ENCODE measurements around the gene SLC35E2B. TPM values are rescaled to one million over a fixed set of nuclear protein-coding genes. Genes with fewer than 3 reads are reported as not detected.

Gene SLC35E2B
- total RNA-seq, 1 experiment from 2014 or later = 41.7 TPM

DNA sequence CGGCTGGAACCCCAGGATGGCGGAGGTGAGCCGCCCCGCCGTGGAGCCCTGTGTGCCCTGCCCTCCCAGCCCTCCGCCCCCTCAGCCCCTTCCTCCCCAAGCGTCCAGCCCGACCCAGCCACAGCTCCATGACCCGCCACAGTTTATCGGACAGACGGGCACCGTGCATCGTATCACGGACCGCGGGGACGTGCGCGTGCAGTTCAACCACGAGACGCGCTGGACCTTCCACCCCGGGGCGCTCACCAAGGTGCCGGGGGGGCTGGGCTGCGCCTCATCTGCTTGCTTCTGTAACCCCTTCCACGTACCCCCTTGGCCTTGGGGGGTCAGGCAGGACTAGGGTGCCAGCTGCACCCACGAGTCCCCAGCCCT is 67.2 kb downstream of the SLC35E2B start:
- Mint-ChIP-seq H3K4me3 (no peak overlapping the region), H3K27me3 (ENCODE audit: low read depth) (peaks cover 2% of the 10 kb centered on the region), H3K27ac (no peak overlapping the region), H3K9me3 (no peaks in the 10 kb centered on the region), H3K36me3 (ENCODE audit: insufficient read depth in 1 of 3, low read depth in 3 of 3) (peaks cover 0 to 2% (median 0%) of the 10 kb centered on the region in 3 experiments; a peak in 1 of 7 replicates), H3K4me1 (peaks cover 2% of the 10 kb centered on the region in 2 experiments; a peak in 2 of 4 replicates)
- H2BK12ac ChIP-seq (ENCODE audit: insufficient read length, low read depth, low read length) = no peak overlapping the region
- no peak for TF ChIP-seq CTCF (conservative IDR thresholded peaks at IDR 0.05)
- no peak overlapping the region for H2BK15ac ChIP-seq (ENCODE audit: low read depth, low read length)
- H2BK120ac ChIP-seq (ENCODE audit: low read depth, low read length, poor library complexity, severe bottlenecking) = no peak overlapping the region
- H3T11ph ChIP-seq (ENCODE audit: low read length) = no peak overlapping the region
- no peaks in the 10 kb centered on the region for H3K79me2 ChIP-seq (ENCODE audit: insufficient read depth, low read length)
- no peaks in the 10 kb centered on the region for H3K9me3 ChIP-seq (ENCODE audit: control insufficient read depth, low read depth, low read length)
- no peak overlapping the region for H3K23ac ChIP-seq (ENCODE audit: insufficient read length, low read depth, low read length)
- no peak overlapping the region for H4K8ac ChIP-seq (replicated peaks; ENCODE audit: insufficient read length, low read depth, low read length)
- H3K18ac ChIP-seq (ENCODE audit: insufficient read length, low read depth, low read length) = no peak overlapping the region
- no peak overlapping the region for H4K91ac ChIP-seq (ENCODE audit: insufficient read length, low read depth, low read length)
- H2AFZ ChIP-seq (ENCODE audit: low read length) = no peak overlapping the region
- no CpG with 5 or more reads among the region's 28 CpGs for WGBS (ENCODE audit: extremely low coverage, insufficient read length, low lambda C conversion rate)
- H2AK5ac ChIP-seq (ENCODE audit: insufficient read length, low read length) = no peak overlapping the region
- no peaks in the 10 kb centered on the region for H3K23me2 ChIP-seq (ENCODE audit: insufficient read length, low read depth, low read length, poor library complexity, severe bottlenecking)
- H3K14ac ChIP-seq (ENCODE audit: insufficient read depth, low read length) = no peak overlapping the region
- no peak overlapping the region for H2BK20ac ChIP-seq (ENCODE audit: low read depth, low read length, poor library complexity, severe bottlenecking)
- H3K9ac ChIP-seq (ENCODE audit: extremely low read depth, insufficient read length, low read length) = no peak overlapping the region
- H3K27me3 ChIP-seq (ENCODE audit: insufficient read depth, low read length) = no peaks in the 10 kb centered on the region
- no peak for DNase-seq
- no peak overlapping the region for H4K5ac ChIP-seq (ENCODE audit: insufficient read length, low read depth, low read length)
- no peak overlapping the region for H3K27ac ChIP-seq (ENCODE audit: insufficient read length, low read depth, low read length)
- H2BK5ac ChIP-seq (ENCODE audit: insufficient read length, low read length) = no peak overlapping the region
- no peak overlapping the region for H3K4me2 ChIP-seq (ENCODE audit: insufficient read depth, insufficient read length, low read length)
- H3K4ac ChIP-seq (ENCODE audit: low read depth, low read length) = no peak overlapping the region
- no peaks in the 10 kb centered on the region for H3K4me1 ChIP-seq (ENCODE audit: insufficient read depth, low read length)
- H4K20me1 ChIP-seq (ENCODE audit: control insufficient read depth, insufficient read depth, insufficient read length) = no peaks in the 10 kb centered on the region
- H3K79me1 ChIP-seq (ENCODE audit: insufficient read depth, low read depth, low read length, poor library complexity, severe bottlenecking) = no peaks in the 10 kb centered on the region
- no peak overlapping the region for H3K56ac ChIP-seq (ENCODE audit: insufficient read length, low read depth, low read length)
